IMR-90 (cell line): ENCODE results near the gene TBCEL. TPM values are rescaled to one million over a fixed set of nuclear protein-coding genes. Genes with fewer than 3 reads are reported as not detected.

ENCODE experiments used
- ATAC-seq: fragments of 200-7000 bp; cut with Tn5 transposase; 2 replicates; pipeline ENCODE4 v1.9.1; 2020; ENCODE audit warnings: low read depth, mild to moderate bottlenecking, moderate library complexity
- BruUV-seq: library from RNA; stranded (reverse); fragments of 400-500 nt; replicated peaks from 2 replicates; lab custom pipeline; 2021; lab: Mats Ljungman, UMichigan
- CTCF ChIA-PET: fragments of 300-600 bp; formaldehyde crosslinking; extraction: SDS; loops from one replicate; lab custom pipeline; 2021; ENCODE audit warnings: antibody characterized with exemption; lab: Yijun Ruan, JAX
- POLR2A ChIA-PET: fragments of 300-600 bp; sonication (Branson Sonifier 250); formaldehyde crosslinking; loops from one replicate; lab custom pipeline; 2022; ENCODE audit warnings: antibody characterized with exemption; ENCODE audit not compliant: unreplicated experiment; lab: Charles Lee
- DNase-seq: peaks from one replicate; pipeline ENCODE4 v3.0.0; 2013
- H2AFZ ChIP-seq: replicated peaks from 2 replicates; pipeline ENCODE3; 2013; ENCODE audit warnings: low read length, mild to moderate bottlenecking; ENCODE audit not compliant: poor library complexity
- H2AK5ac ChIP-seq: 2 replicates; pipeline ENCODE4 v1.6.1; 2013; ENCODE audit warnings: low read depth, low read length, inconsistent platforms
- H2AK9ac ChIP-seq: replicated peaks from 2 replicates; pipeline ENCODE3; 2013; ENCODE audit warnings: mild to moderate bottlenecking, low read depth, low read length, moderate library complexity; ENCODE audit not compliant: poor library complexity
- H2BK120ac ChIP-seq: 2 replicates; pipeline ENCODE4 v1.6.1; 2013; ENCODE audit warnings: low read depth, low read length, inconsistent platforms
- H2BK15ac ChIP-seq: 3 replicates; pipeline ENCODE4 v1.6.1; 2013; ENCODE audit warnings: low read depth, low read length, inconsistent platforms
- H2BK20ac ChIP-seq: 2 replicates; pipeline ENCODE4 v1.6.1; 2013; ENCODE audit warnings: low read depth, mild to moderate bottlenecking, inconsistent platforms, low read length, moderate library complexity
- H2BK5ac ChIP-seq: 2 replicates; pipeline ENCODE4 v1.6.1; 2013; ENCODE audit warnings: mild to moderate bottlenecking, low read depth, low read length, inconsistent platforms; ENCODE audit not compliant: poor library complexity, severe bottlenecking
- H3K14ac ChIP-seq: replicated peaks from 2 replicates; pipeline ENCODE4 v1.6.1; 2013; ENCODE audit warnings: low read depth, low read length, inconsistent platforms
- H3K18ac ChIP-seq: 2 replicates; pipeline ENCODE4 v1.6.1; 2013; ENCODE audit warnings: low read depth, low read length, control low read depth
- H3K23ac ChIP-seq: 2 replicates; pipeline ENCODE4 v1.6.1; 2013; ENCODE audit warnings: low read depth, low read length, inconsistent platforms
- H3K27ac ChIP-seq: 2 replicates; pipeline ENCODE4 v1.5.1; 2013; ENCODE audit warnings: mild to moderate bottlenecking, control low read depth, low read length; ENCODE audit not compliant: insufficient read depth
- H3K27me3 ChIP-seq: 2 replicates; pipeline ENCODE4 v1.6.1; 2013; ENCODE audit warnings: low read length; ENCODE audit not compliant: control insufficient read depth, insufficient read depth
- H3K36me3 ChIP-seq: 2 replicates; pipeline ENCODE4 v1.6.1; 2013; ENCODE audit warnings: low read length, mixed read lengths; ENCODE audit not compliant: control insufficient read depth, insufficient read depth
- H3K4ac ChIP-seq: 2 replicates; pipeline ENCODE4 v1.6.1; 2013; ENCODE audit warnings: low read depth, low read length, inconsistent platforms
- H3K4me1 ChIP-seq: 2 replicates; pipeline ENCODE4 v1.6.1; 2013; ENCODE audit warnings: low read length, mixed read lengths; ENCODE audit not compliant: control insufficient read depth, insufficient read depth
- H3K4me2 ChIP-seq: 2 replicates; pipeline ENCODE4 v1.6.1; 2013; ENCODE audit warnings: low read depth, mild to moderate bottlenecking, control low read depth, low read length, moderate library complexity
- H3K4me3 ChIP-seq: 2 replicates; pipeline ENCODE4 v1.5.1; 2013; ENCODE audit warnings: low read depth, mild to moderate bottlenecking, control low read depth, low read length, moderate library complexity; ENCODE audit not compliant: insufficient read depth
- H3K56ac ChIP-seq: 2 replicates; pipeline ENCODE4 v1.6.1; 2013; ENCODE audit warnings: low read length, inconsistent platforms; ENCODE audit not compliant: insufficient read depth; ENCODE audit errors: extremely low read depth
- H3K79me1 ChIP-seq, 2 experiments: 2 replicates each; pipeline ENCODE4 v1.6.1; 2013; ENCODE audit warnings: low read length in 2 of 2, inconsistent platforms in 1 of 2, low read depth in 1 of 2
- H3K9ac ChIP-seq: 2 replicates; pipeline ENCODE4 v1.6.1; 2013; ENCODE audit warnings: low read depth, low read length, control low read depth
- H3K9me1 ChIP-seq: 2 replicates; pipeline ENCODE4 v1.6.1; 2013; ENCODE audit warnings: low read length, inconsistent platforms; ENCODE audit not compliant: insufficient read depth
- H3K9me3 ChIP-seq: 2 replicates; pipeline ENCODE4 v1.6.1; 2013; ENCODE audit warnings: low read length; ENCODE audit not compliant: control insufficient read depth, insufficient read depth
- H4K20me1 ChIP-seq: 2 replicates; pipeline ENCODE4 v1.6.1; 2013; ENCODE audit warnings: low read length, inconsistent platforms; ENCODE audit not compliant: insufficient read depth
- H4K5ac ChIP-seq: 2 replicates; pipeline ENCODE4 v1.6.1; 2013; ENCODE audit warnings: mild to moderate bottlenecking, low read depth, low read length, control low read depth
- H4K8ac ChIP-seq, 2 experiments: 2 replicates each; pipeline ENCODE4 v1.6.1; 2013; ENCODE audit warnings: low read depth in 2 of 2, low read length in 2 of 2, control low read depth in 1 of 2, inconsistent platforms in 1 of 2
- H4K91ac ChIP-seq: 2 replicates; pipeline ENCODE4 v1.6.1; 2013; ENCODE audit warnings: low read depth, low read length, inconsistent platforms; ENCODE audit not compliant: insufficient read depth
- ELK1 ChIP-seq: fragments of 150-350 bp; IDR thresholded peaks from 2 replicates; pipeline ENCODE4 v1.6.1; 2016; ENCODE audit warnings: low read depth, mild to moderate bottlenecking, low read length, moderate library complexity, borderline replicate concordance
- FOS ChIP-seq: fragments of 150-350 bp; IDR thresholded peaks from 2 replicates; pipeline ENCODE4 v1.6.1; 2016; ENCODE audit warnings: low read depth, low read length
- MAFK ChIP-seq: IDR thresholded peaks from 2 replicates; pipeline ENCODE4 v1.6.1; 2012; ENCODE audit warnings: low read depth, low read length, improper control_type of control experiment
- MAZ ChIP-seq: IDR thresholded peaks from 2 replicates; pipeline ENCODE4 v1.6.1; 2012; ENCODE audit warnings: low read depth, mild to moderate bottlenecking, low read length, improper control_type of control experiment, moderate library complexity, borderline replicate concordance
- NFE2L2 ChIP-seq: fragments of 150-350 bp; IDR thresholded peaks from 2 replicates; pipeline ENCODE4 v1.6.1; 2016; ENCODE audit warnings: low read depth, mild to moderate bottlenecking, low read length
- POLR2A ChIP-seq: IDR thresholded peaks from 2 replicates; pipeline ENCODE4 v1.6.1; 2012; ENCODE audit warnings: mild to moderate bottlenecking, low read depth, low read length
- USF2 ChIP-seq: fragments of 150-350 bp; IDR thresholded peaks from 2 replicates; pipeline ENCODE4 v1.6.1; 2017; ENCODE audit warnings: mild to moderate bottlenecking, antibody characterized with exemption, low read length, low read depth
- WGBS, 2 experiments: methylation state at CpG; one replicate each; pipeline versions ENCODE4 v1.1.5 to v1.1.7; 2013; ENCODE audit warnings: missing lambda C conversion rate in 2 of 2; ENCODE audit not compliant: insufficient read length in 1 of 2; ENCODE audit errors: extremely low coverage in 2 of 2; 5-methylcytosine and 5-hydroxymethylcytosine counted together
- dilution Hi-C: fragments of 300-500 bp; cut with HindIII; formaldehyde crosslinking; loops from one replicate; pipeline ENCODE4 v1.14.3; 2018; ENCODE audit warnings: low sequenced_read_pairs; ENCODE audit not compliant: unreplicated experiment
- in situ Hi-C: fragments of 300-500 bp; cut with MboI; formaldehyde crosslinking; loops from 3 replicates; pipeline ENCODE4 v1.14.3; 2019; ENCODE audit warnings: low sequenced_read_pairs, inconsistent platforms, mixed read lengths
- intact Hi-C: fragments of 100-400 bp; cut with micrococcal nuclease; formaldehyde crosslinking; loops from 2 replicates; pipeline ENCODE4 v1.10.0; 2022
- polyA plus RNA-seq, 3 experiments: library from polyadenylated mRNA; depleted of rRNA; stranded (reverse); fragments of >200 nt; gene quantifications; 2 replicates each; pipeline ENCODE4 v1.2.3, GENCODE V29; 2012; ENCODE audit warnings: low replicate concordance in 1 of 3
- total RNA-seq: library from RNA; depleted of rRNA; stranded (reverse); fragments of >200 nt; gene quantifications from 2 replicates; pipeline ENCODE4 v1.2.3, GENCODE V29; 2012

Gene TBCEL
- total and polyA plus RNA-seq, 2 of the 4 experiments (the other 2 are of a cell fraction) = 7.1 to 21.0 TPM

GRCh38 chr11:121112498-121113455 lies 88.9 kb downstream of the TBCEL start (continued):
- no peak for TF ChIP-seq USF2

- in situ Hi-C loops (no loop called here), intact Hi-C loops (loop anchor here (2.0 to 5.0 kb wide), 4 partner anchors 179 to 479 kb away; no protein-coding TSS in a partner anchor), dilution Hi-C loops (no loop called here)
- Histone ChIP-seq H4K91ac (no peak overlapping the region), H3K4me1 (no peaks in the 10 kb centered on the region), H2BK15ac (no peak overlapping the region), H3K4me2 (no peak overlapping the region), H4K5ac (no peak overlapping the region), H3K14ac (no peak overlapping the region), H3K9me3 (no peaks in the 10 kb centered on the region), H4K20me1 (no peaks in the 10 kb centered on the region), H2BK20ac (no peak overlapping the region), H2BK120ac (no peak overlapping the region), H3K9me1 (no peaks in the 10 kb centered on the region), H3K23ac (no peak overlapping the region), H2AK9ac (no peak overlapping the region), H2AK5ac (no peak overlapping the region), H3K9ac (no peak overlapping the region), H3K27ac (no peak overlapping the region), H3K36me3 (no peaks in the 10 kb centered on the region), H3K4me3 (no peak overlapping the region), H3K56ac (no peak overlapping the region), H2BK5ac (no peak overlapping the region), H3K79me1 (no peaks in the 10 kb centered on the region), H2AFZ (no peak overlapping the region), H3K4ac (no peak overlapping the region), H4K8ac (no peak overlapping the region), H3K27me3 (peaks cover 30% of the 10 kb centered on the region), H3K18ac (no peak overlapping the region)
- POLR2A ChIA-PET = no interaction called here
- CTCF ChIA-PET = no interaction called here
- WGBS, 2 experiments = no CpG with 5 or more reads among the region's 9 CpGs
- TF ChIP-seq FOS = no peak
- TF ChIP-seq MAZ = no peak
- TF ChIP-seq NFE2L2 = no peak
- TF ChIP-seq USF2 = no peak
- TF ChIP-seq POLR2A = no peak
- TF ChIP-seq ELK1 = no peak
- no peak for TF ChIP-seq MAFK
- DNase-seq (no peak), ATAC-seq (no peak)
- no TSS peak for BruUV-seq
These were observed 89.7 kb downstream of the TBCEL start for GRCh38 chr11:121113611-121114010.
